NCI-H187 treated with DMSO at 0.1 percent for 48 hours (cell line): ENCODE measurements around the gene SNTB2.
"Not testable (repeated sequence)": the region's sequence is repeated elsewhere in the genome, so short reads cannot be mapped to it uniquely, and the experiment has no call there.

Source experiments
- DNase-seq: peaks from one replicate; lab custom pipeline; 2025; lab: John Stamatoyannopoulos, UW

The SNTB2 gene

DNA sequence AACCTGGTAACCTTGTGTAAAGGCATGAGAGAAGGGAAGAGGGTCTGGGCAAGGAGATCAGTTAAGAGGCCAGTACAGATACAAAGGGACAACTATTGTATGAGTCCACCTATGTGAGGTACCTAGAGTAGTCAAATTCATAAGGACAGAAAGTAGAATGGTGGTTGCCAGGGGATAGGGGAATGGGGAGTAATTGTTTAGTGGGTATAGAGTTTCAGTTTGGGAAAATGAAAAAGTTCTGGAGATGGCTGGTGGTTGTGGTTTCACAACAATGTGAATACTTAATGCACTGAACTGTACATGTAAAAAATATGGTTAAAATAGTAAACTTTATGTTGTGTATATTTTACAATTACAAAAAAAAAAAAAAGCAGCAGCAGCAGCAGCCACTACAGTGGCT lies 49.4 kb downstream of the SNTB2 start:
- DNase-seq, result no peak

- DNase-seq, result no peak
Measured at GRCh38 chr16:69237296-69237695, 50.3 kb downstream of the SNTB2 start.

- no peak for DNase-seq
Measured at GRCh38 chr16:69239851-69240250, 52.9 kb downstream of the SNTB2 start.

DNA sequence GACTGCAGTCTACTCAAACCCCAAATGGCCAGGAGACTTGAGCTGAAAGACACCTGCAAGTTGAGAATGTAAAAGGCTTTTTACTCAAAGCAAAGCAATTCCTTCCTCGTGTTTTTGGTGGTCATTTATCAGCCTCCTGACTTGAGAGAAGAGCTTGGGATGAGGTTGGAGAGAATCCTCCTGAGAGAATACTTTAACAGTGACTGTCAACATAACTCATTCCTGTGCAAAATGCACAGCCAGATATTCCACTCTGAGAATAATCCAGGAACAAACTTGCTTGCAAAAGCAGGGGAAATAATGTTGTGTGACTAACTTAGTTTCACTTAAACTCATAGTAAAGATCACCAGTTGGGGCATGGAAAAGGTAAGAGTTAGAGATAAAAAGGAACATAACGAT lies 53.4 kb downstream of the SNTB2 start:
- no peak for DNase-seq

- DNase-seq, result no peak
Measured at GRCh38 chr16:69241926-69242325, 55.0 kb downstream of the SNTB2 start.

- DNase-seq, result no peak
Measured at GRCh38 chr16:69243479-69243878, 56.5 kb downstream of the SNTB2 start.

DNA sequence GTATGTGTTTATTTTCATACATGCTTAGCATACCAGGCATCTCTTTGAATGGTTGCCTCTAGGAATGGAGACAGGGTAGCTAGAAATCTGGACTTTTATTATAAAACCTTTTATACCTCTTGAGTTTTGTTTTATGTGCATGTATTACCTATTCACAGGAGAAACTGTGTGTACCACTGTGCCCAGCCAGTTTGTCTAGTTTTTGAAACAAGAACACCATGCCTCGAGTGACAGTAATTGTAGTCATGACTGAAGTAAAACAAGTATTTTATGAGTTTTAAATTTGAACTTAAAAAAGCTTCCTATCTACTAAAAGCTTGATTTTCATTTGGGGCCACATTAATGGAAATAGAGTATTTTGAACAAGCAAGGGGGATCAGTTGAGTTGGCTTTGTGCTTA lies 57.4 kb downstream of the SNTB2 start:
- no peak for DNase-seq

- DNase-seq, result no peak
Measured at GRCh38 chr16:69250081-69250480, 63.1 kb downstream of the SNTB2 start.

DNA sequence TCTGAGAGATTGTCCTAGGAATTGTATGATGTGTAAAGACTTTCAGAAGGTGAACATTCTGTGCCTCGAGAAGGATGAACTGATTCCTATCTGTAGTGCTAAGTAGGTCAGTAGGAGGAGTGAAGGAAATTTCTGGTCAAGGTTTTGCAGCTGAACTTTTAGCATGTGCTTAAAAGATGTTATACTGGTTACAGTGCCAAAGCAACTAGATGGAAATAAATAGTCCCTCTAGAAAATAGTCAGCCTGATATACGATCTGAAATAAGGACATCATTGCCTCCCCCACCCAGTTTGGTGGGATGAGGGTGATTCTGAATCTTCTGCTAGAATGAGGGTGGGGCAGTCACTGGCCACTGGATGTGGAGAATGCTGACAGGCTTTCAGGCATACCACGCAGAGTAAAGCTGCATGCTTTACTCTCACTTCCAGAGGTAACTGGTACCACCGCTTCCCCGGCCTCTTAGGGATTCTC lies 66.9 kb downstream of the SNTB2 start:
- no peak for DNase-seq

GRCh38 chr16:69259428-69259764 lies 72.4 kb downstream of the SNTB2 start:
- DNase-seq, result not testable (repeated sequence)

DNA sequence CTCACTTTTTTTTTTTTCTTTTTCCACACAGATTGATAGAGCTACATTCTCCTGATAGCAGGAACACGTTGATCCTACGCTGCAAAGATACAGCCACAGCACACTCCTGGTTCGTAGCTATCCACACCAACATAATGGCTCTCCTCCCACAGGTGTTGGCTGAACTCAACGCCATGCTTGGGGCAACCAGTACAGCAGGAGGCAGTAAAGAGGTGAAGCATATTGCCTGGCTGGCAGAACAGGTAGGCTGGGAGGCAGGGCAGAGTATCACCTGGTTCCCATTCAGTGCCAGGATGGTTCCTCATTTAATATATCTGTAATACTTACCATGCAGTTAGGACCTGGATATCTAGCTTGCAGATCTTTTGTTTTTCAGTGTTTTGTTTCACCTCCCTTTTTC lies 73.1 kb downstream of the SNTB2 start:
- DNase-seq, result no peak

DNA sequence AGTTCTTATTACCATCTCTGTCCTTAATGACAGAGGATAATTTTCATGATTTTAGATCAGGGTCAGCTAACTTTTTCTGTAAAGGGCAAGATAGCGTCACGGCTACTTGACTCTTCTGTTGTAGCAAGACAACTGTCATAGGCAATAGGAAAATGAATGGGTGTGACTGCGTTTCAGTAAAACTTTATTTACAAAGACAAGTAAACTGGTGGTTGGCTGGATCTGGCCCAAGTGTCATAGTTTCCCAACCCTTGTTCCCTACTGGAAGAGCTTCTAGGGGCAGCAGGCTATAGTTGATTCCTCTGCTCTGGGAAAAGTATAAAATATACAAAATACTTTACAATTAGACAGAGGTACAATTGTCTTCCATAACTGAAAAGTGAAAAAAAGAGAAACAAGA lies 73.5 kb downstream of the SNTB2 start:
- no peak for DNase-seq

DNA sequence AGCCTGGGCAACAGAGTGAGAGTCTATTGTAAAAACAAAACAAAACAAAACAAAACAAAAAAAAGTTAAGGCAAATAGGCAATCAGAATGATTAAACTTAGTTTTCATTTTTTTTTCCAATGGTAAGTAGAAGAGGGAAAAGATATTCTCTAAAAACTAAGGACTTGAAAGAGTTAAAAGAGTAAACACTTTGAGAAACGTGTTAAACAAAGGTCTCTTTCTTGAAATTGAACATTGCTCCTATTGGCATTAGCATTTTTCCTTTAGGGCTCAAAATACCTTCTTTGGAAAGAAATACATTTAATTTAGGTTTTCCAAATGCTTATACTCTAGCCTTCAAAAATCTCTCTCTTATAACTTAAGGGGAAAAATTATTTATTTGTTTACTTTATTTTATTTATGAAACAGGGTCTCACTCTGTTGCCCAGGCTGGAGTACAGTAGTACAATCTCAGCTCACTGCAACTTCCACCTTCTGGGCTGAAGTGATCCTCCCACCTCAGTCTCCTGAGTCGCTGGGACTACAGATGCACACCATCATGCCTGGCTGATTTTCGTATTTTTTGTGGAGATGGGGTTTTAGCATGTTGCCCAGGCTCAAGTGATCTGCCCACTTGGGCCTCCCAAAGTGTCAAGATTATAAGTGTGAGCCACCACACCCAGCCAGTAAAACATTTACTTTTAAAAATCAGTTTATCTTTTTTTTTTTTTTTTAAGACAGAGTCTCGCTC lies 79.5 kb downstream of the SNTB2 start:
- DNase-seq, result no peak

GRCh38 chr16:69267633-69268032 lies 80.7 kb downstream of the SNTB2 start:
- DNase-seq, result no peak

GRCh38 chr16:69270395-69270794 lies 83.4 kb downstream of the SNTB2 start:
- no peak for DNase-seq

DNA sequence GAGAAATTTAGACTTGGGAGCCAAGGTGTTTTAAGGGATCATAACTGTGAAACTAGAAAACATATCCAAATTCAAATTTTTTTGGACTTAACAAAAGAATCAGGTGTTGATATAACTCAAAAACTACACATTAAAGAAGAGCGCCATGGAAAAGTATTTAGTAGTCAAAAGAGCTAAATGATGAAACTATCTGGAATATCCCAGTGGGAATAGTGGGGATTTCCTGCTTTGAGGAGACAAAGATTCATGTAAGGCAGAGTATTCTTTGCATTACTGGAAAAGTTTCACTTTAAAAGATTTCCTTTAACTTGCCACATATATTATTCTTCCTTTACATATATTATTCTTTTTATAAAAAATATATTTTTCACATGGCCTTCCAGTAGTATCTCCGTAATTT lies 83.9 kb downstream of the SNTB2 start:
- no peak for DNase-seq

DNA sequence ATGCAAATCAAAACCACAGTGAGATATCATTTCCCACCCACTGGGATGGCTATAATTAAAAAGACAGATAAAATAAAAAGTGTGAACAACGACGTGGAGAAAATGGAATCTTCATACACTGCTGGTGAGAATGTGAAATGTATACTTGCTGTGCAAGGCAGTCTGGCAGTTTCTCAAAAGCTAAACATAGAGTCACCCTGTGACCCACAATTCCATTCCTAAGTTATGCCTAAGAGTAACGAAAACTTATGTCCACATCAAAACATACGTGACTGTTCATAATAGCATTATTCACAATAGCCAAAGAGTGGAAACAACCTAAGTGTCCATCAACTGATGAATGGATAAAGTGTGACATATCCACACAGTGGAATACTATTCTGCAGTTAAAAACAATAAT lies 86.0 kb downstream of the SNTB2 start:
- no peak for DNase-seq

- DNase-seq, result no peak
Measured at GRCh38 chr16:69274699-69275235, 87.8 kb downstream of the SNTB2 start.

DNA sequence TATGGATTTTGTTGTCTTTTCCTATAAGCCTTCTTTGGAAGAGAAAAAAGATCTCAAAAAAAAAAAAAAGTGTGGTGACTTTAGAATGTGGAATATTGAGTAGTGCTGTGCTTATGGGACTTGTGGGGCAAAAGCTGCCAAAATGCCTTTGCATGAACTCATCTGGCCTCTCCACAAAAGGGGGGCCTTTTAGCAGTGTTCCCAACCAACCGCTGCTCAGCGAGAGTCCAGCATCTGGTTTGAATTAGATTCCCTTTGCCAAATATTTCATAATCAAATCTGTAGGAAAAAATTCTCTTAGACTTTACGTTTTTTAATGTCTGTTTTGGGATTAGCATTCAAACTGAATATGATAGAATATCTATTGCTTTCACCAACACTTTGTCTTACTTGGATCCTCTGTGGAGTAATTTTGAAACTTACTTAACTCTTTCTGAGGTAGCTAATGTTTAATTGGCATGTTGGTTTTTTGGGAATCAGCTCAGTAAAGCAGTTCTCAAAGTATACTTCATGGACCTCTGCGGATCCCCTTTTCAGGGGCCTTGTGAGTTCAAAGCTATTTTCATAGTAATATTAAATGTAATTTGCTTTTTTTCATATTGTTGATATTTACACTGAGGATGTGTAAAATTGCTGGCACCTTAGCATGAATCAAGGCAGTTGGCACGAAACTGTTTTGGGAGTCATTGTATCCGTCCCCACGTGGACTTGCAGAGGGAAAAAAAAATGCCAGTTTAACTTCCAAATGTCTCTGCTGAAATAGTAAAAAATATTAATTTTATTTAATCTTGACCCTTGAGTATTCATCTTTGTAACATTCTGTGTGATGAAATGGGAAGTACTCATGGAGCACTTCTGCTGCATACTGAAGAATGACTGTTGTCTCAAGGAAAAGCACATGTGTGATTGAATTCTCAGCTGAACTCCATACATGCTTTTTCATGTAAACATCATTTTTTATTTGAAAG lies 89.5 kb downstream of the SNTB2 start:
- DNase-seq, result no peak

GRCh38 chr16:69277413-69277812 lies 90.4 kb downstream of the SNTB2 start:
- no peak for DNase-seq

DNA sequence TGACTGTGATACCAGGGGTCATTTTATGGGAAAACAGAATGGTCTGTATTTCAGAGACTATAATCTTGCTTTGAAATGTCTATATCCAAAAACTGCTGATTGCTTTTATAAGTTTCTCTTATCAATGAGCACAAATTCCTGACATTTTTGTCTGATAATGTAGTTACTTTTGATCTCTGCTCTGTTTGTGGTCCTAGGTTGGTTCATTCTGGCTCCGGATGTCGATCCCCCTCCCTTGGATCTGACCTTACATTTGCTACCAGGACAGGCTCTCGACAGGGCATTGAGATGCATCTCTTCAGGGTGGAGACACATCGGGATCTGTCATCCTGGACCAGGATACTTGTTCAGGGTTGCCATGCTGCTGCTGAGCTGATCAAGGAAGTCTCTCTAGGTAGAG lies 96.9 kb downstream of the SNTB2 start:
- no peak for DNase-seq

- DNase-seq, result no peak
Measured at GRCh38 chr16:69285240-69285639, 98.3 kb downstream of the SNTB2 start.
